HCT116 (cell line): ENCODE data around the gene MTPN. TPM values are rescaled to one million over a fixed set of nuclear protein-coding genes. Genes with fewer than 3 reads are reported as not detected.

Experiments used
- ATAC-seq: fragments of 200-7000 bp; cut with Tn5 transposase; 2 replicates; pipeline ENCODE4 v1.9.1; 2020; ENCODE audit warnings: mild to moderate bottlenecking, moderate library complexity
- BruUV-seq: library from RNA; stranded (reverse); fragments of 400-500 nt; replicated peaks from 2 replicates; lab custom pipeline; 2021; lab: Mats Ljungman, UMichigan
- CTCF ChIA-PET: fragments of 300-600 bp; sonication (Branson Sonifier 250); formaldehyde crosslinking; loops from one replicate; lab custom pipeline; 2021; ENCODE audit warnings: antibody characterized with exemption; lab: Charles Lee
- POLR2A ChIA-PET: fragments of 300-600, 350-600 bp; sonication (Branson Sonifier 250); formaldehyde crosslinking; loops from one replicate; lab custom pipeline; 2021; ENCODE audit warnings: antibody characterized with exemption; lab: Charles Lee
- RAD21 ChIA-PET, 2 experiments: fragments of 300-600 bp; sonication (Branson Sonifier 250); formaldehyde crosslinking; loops; one replicate each; lab custom pipeline; 2023; ENCODE audit warnings: low total read pairs in 2 of 2; ENCODE audit not compliant: uncharacterized antibody in 2 of 2, unreplicated experiment in 2 of 2, low non-redundant PET in 1 of 2; lab: Charles Lee
- DNase-seq: peaks from one replicate; pipeline ENCODE4 v3.0.0-alpha.2; 2010; ENCODE audit warnings: low read depth, low spot score
- H2AFZ ChIP-seq: fragments of 200-600 bp; shearing (Covaris generic), sonication (generic); 2 replicates; pipeline ENCODE4 v1.6.1; 2017; ENCODE audit warnings: low read depth, mixed run types, mixed read lengths, antibody characterized with exemption, low read length; ENCODE audit not compliant: poor library complexity, severe bottlenecking
- H3K27ac ChIP-seq: 2 replicates; pipeline ENCODE4 v1.5.1; 2012; ENCODE audit warnings: low read depth, low read length
- H3K27me3 ChIP-seq: fragments of 200-600 bp; sonication (generic); 2 replicates; pipeline ENCODE4 v1.6.1; 2016; ENCODE audit warnings: mixed run types, low read length, mixed read lengths; ENCODE audit not compliant: insufficient read depth
- H3K36me3 ChIP-seq, 2 experiments: fragments of 200-500 bp in 1 of 2; fragments of 200-600 bp in 1 of 2; sonication (Bioruptor generic) in 1 of 2; sonication (generic) in 1 of 2; 2 replicates each; pipeline versions ENCODE4 v1.5.1 to v1.6.1; 2014 to 2016; ENCODE audit warnings: low read length in 2 of 2, inconsistent platforms in 1 of 2, mixed read lengths in 1 of 2, mixed run types in 1 of 2; ENCODE audit not compliant: insufficient read depth in 2 of 2, control insufficient read depth in 1 of 2
- H3K4me1 ChIP-seq, 2 experiments: fragments of 200-600 bp in 1 of 2; sonication (generic) in 1 of 2; 2 replicates each; pipeline versions ENCODE4 v1.5.1 to v1.6.1; 2012 to 2017; ENCODE audit warnings: low read length in 2 of 2, inconsistent platforms in 1 of 2, mild to moderate bottlenecking in 1 of 2, mixed read lengths in 1 of 2, mixed run types in 1 of 2, moderate library complexity in 1 of 2; ENCODE audit not compliant: insufficient read depth in 2 of 2, control insufficient read depth in 1 of 2
- H3K4me2 ChIP-seq: fragments of 200-600 bp; sonication (generic); 2 replicates; pipeline ENCODE4 v1.6.1; 2017; ENCODE audit warnings: mixed run types, low read length, mixed read lengths
- H3K4me3 ChIP-seq, 2 experiments: fragments of 200-600 bp in 1 of 2; sonication (generic) in 1 of 2; replicated peaks in 1 of 2; 2 replicates each; pipeline ENCODE4 v1.5.1; 2011 to 2016; ENCODE audit warnings: low read length in 2 of 2, control low read depth in 1 of 2, low read depth in 1 of 2, mild to moderate bottlenecking in 1 of 2, mixed read lengths in 1 of 2, mixed run types in 1 of 2
- H3K79me2 ChIP-seq: fragments of 200-600 bp; sonication (generic); 2 replicates; pipeline ENCODE4 v1.6.1; 2017; ENCODE audit warnings: mild to moderate bottlenecking, mixed run types, low read length, moderate library complexity, mixed read lengths; ENCODE audit not compliant: insufficient read depth
- H3K9ac ChIP-seq: fragments of 200-600 bp; sonication (generic); 2 replicates; pipeline ENCODE4 v1.6.1; 2016; ENCODE audit warnings: low read length, mixed read lengths
- H3K9me2 ChIP-seq: fragments of 200-600 bp; sonication (generic), shearing (Covaris generic); 2 replicates; pipeline ENCODE4 v1.6.1; 2017; ENCODE audit warnings: mixed run types, mild to moderate bottlenecking, moderate library complexity; ENCODE audit not compliant: insufficient read depth
- H3K9me3 ChIP-seq, 2 experiments: fragments of 200-500 bp in 1 of 2; fragments of 200-600 bp in 1 of 2; sonication (Bioruptor generic) in 1 of 2; sonication (generic) in 1 of 2; 2 replicates each; pipeline ENCODE4 v1.6.1; 2014 to 2017; ENCODE audit warnings: low read length in 2 of 2, mixed read lengths in 2 of 2, inconsistent platforms in 1 of 2, low read depth in 1 of 2, mild to moderate bottlenecking in 1 of 2, mixed run types in 1 of 2, moderate library complexity in 1 of 2; ENCODE audit not compliant: control insufficient read depth in 1 of 2, insufficient read depth in 1 of 2
- H4K20me1 ChIP-seq: fragments of 200-600 bp; sonication (generic), shearing (Covaris generic); 2 replicates; pipeline ENCODE4 v1.6.1; 2017; ENCODE audit warnings: mixed run types, mild to moderate bottlenecking, moderate library complexity; ENCODE audit not compliant: insufficient read depth
- CBX3 ChIP-seq: IDR thresholded peaks from 2 replicates; pipeline ENCODE4 v1.6.1; 2012; ENCODE audit warnings: low read depth
- CEBPB ChIP-seq: IDR thresholded peaks from 2 replicates; pipeline ENCODE4 v1.6.1; 2012; ENCODE audit warnings: low read depth
- ELF1 ChIP-seq: IDR thresholded peaks from 2 replicates; pipeline ENCODE4 v1.6.1; 2012; ENCODE audit warnings: low read depth, borderline replicate concordance
- FOSL1 ChIP-seq: IDR thresholded peaks from 2 replicates; pipeline ENCODE4 v1.6.1; 2012; ENCODE audit warnings: low read depth
- POLR2AphosphoS5 ChIP-seq: IDR thresholded peaks from 2 replicates; pipeline ENCODE4 v1.6.1; 2011; ENCODE audit warnings: mild to moderate bottlenecking, low read depth, low read length, moderate library complexity
- RAD21 ChIP-seq: IDR thresholded peaks from 2 replicates; pipeline ENCODE4 v1.6.1; 2012; ENCODE audit warnings: low read depth, mild to moderate bottlenecking
- SIN3A ChIP-seq: IDR thresholded peaks from 2 replicates; pipeline ENCODE4 v1.6.1; 2012; ENCODE audit warnings: low read depth
- YY1 ChIP-seq: IDR thresholded peaks from 2 replicates; pipeline ENCODE4 v1.6.1; 2011; ENCODE audit warnings: low read length, low read depth, moderate library complexity, mild to moderate bottlenecking; ENCODE audit not compliant: insufficient replicate concordance; ENCODE audit errors: extremely low read depth
- ZBTB33 ChIP-seq: IDR thresholded peaks from 2 replicates; pipeline ENCODE4 v1.6.1; 2011; ENCODE audit warnings: mild to moderate bottlenecking, low read length, moderate library complexity; ENCODE audit not compliant: insufficient replicate concordance; ENCODE audit errors: extremely low read depth
- ZNF274 ChIP-seq: fragments of 200-500 bp; sonication (Bioruptor generic); IDR thresholded peaks from 2 replicates; pipeline ENCODE4 v1.6.1; 2014; ENCODE audit warnings: mild to moderate bottlenecking, low read depth, low read length, inconsistent platforms
- intact Hi-C: fragments of 100-400 bp; cut with micrococcal nuclease; formaldehyde crosslinking; loops from 2 replicates; pipeline ENCODE4 v1.10.0; 2022
- total RNA-seq: library from RNA; stranded (reverse); gene quantifications from one replicate; pipeline ENCODE4 v1.2.1, GENCODE V29; 2021; ENCODE audit not compliant: unreplicated experiment

The MTPN gene
- total RNA-seq, 1 experiment from 2014 or later = 152 TPM

- Histone ChIP-seq H4K20me1 (no peaks in the 10 kb centered on the region; the same call in 1 of the 2 replicates), H3K79me2 (no peaks in the 10 kb centered on the region), H3K4me1 (no peaks in the 10 kb centered on the region), H3K27ac (no peak overlapping the region), H3K36me3 (no peaks in the 10 kb centered on the region), H2AFZ (no peak overlapping the region), H3K9me2 (no peaks in the 10 kb centered on the region), H3K4me2 (no peak overlapping the region), H3K9me3 (no peaks in the 10 kb centered on the region), H3K9ac (no peak overlapping the region), H3K4me3 (no peak overlapping the region), H3K27me3 (no peaks in the 10 kb centered on the region)
- ATAC-seq (no peak), DNase-seq (no peak)
- intact Hi-C loops = loop anchor here (5.0 kb wide), 1 partner anchor 729 kb away; no protein-coding TSS in a partner anchor
- RAD21 ChIA-PET = no interaction called here
- no TSS peak for BruUV-seq
- no peak for TF ChIP-seq SIN3A
- TF ChIP-seq RAD21 = no peak
- no peak for TF ChIP-seq POLR2AphosphoS5
- no peak for TF ChIP-seq ELF1
- no peak for TF ChIP-seq CEBPB
- no peak for TF ChIP-seq ZBTB33
- TF ChIP-seq YY1 = no peak
- no peak for TF ChIP-seq CBX3
- TF ChIP-seq ZNF274 = no peak
- no peak for TF ChIP-seq FOSL1
- CTCF ChIA-PET = no interaction called here
- POLR2A ChIA-PET = no interaction called here
Measured at GRCh38 chr7:136006208-136006607, 29.0 kb upstream of the MTPN start.
